VCaP (cell line): Measurements from ENCODE around the gene PADI2.

Experiments used
- H3K27ac ChIP-seq: fragments of 450-650 bp; 2 replicates; pipeline ENCODE4 v1.5.1; 2017
- CTCF ChIP-seq: fragments of 450-650 bp; conservative IDR thresholded peaks from 2 replicates; pipeline ENCODE4 v1.5.1; 2017; ENCODE audit warnings: mild to moderate bottlenecking, moderate library complexity

Gene PADI2

GRCh38 chr1:17119076-17119772 is at the start of gene PADI2:
PADI2 (minus strand) TSS chr1:17119451; CDS start chr1:17119371, 80 bp downstream.
- TF ChIP-seq CTCF, result no peak
- no peak within 1 kb of the TSS for H3K27ac ChIP-seq

GRCh38 chr1:17168091-17168876 is 49.0 kb upstream of the PADI2 start:
- no peak for TF ChIP-seq CTCF
- H3K27ac ChIP-seq, result no peak overlapping the region

GRCh38 chr1:17167786-17168090 is 48.5 kb upstream of the PADI2 start:
- H3K27ac ChIP-seq, result no peak overlapping the region

GRCh38 chr1:17167041-17167785 is 48.0 kb upstream of the PADI2 start:
- no peak for TF ChIP-seq CTCF
- no peak overlapping the region for H3K27ac ChIP-seq

More at GRCh38 chr1:17167786-17168090, 48.5 kb upstream of the PADI2 start:
- TF ChIP-seq CTCF, result no peak

- no peak overlapping the region for H3K27ac ChIP-seq
- no peak for TF ChIP-seq CTCF
These were observed 46.6 kb upstream of the PADI2 start for GRCh38 chr1:17165823-17166222.

- no peak for TF ChIP-seq CTCF
- no peak overlapping the region for H3K27ac ChIP-seq
These were observed 44.8 kb upstream of the PADI2 start for GRCh38 chr1:17163789-17164666.
